RWPE2 (cell line): Measurements from ENCODE around the gene SIAE.
A peak's percentile ranks its signal among the peaks of the same experiment; 100 is the strongest.

Experiments used
- ATAC-seq: fragments of 200-7000 bp; cut with Tn5 transposase; 3 replicates; pipeline ENCODE4 v1.9.1; 2021; ENCODE audit warnings: low read depth
- DNase-seq: peaks from one replicate; pipeline ENCODE4 v3.0.0-alpha.2; 2020; ENCODE audit warnings: low spot score
- H3K27ac ChIP-seq: fragments of 450-650 bp; 2 replicates; pipeline ENCODE4 v1.5.1; 2017; ENCODE audit warnings: mild to moderate bottlenecking; ENCODE audit not compliant: poor library complexity, severe bottlenecking
- H3K27me3 ChIP-seq: fragments of 250-450 bp; sonication (Bioruptor Pico); 2 replicates; pipeline ENCODE4 v1.5.1; 2021; ENCODE audit warnings: mild to moderate bottlenecking, moderate library complexity; ENCODE audit not compliant: insufficient read depth, poor library complexity, severe bottlenecking
- H3K36me3 ChIP-seq: fragments of 250-450 bp; sonication (Bioruptor Pico); 2 replicates; pipeline ENCODE4 v1.5.1; 2020; ENCODE audit warnings: low read depth, mild to moderate bottlenecking, moderate library complexity
- H3K4me1 ChIP-seq: fragments of 250-450 bp; sonication (Bioruptor Pico); 2 replicates; pipeline ENCODE4 v1.5.1; 2021; ENCODE audit warnings: mild to moderate bottlenecking, moderate library complexity; ENCODE audit not compliant: insufficient read depth, poor library complexity, severe bottlenecking
- H3K4me3 ChIP-seq: fragments of 250-450 bp; sonication (Bioruptor Pico); 2 replicates; pipeline ENCODE4 v1.5.1; 2021; ENCODE audit warnings: mild to moderate bottlenecking, moderate library complexity; ENCODE audit not compliant: severe bottlenecking
- H3K9me3 ChIP-seq: fragments of 250-450 bp; sonication (Bioruptor Pico); 2 replicates; pipeline ENCODE4 v1.5.1; 2021; ENCODE audit warnings: mild to moderate bottlenecking, moderate library complexity; ENCODE audit not compliant: severe bottlenecking
- TF ChIP-seq, protein P1 (sequence below): fragments of 450-650 bp; IDR thresholded peaks from one replicate; pipeline ENCODE4 v1.5.1; 2017; ENCODE audit warnings: mild to moderate bottlenecking, moderate library complexity; ENCODE audit not compliant: poor library complexity, severe bottlenecking

The SIAE gene

DNA sequence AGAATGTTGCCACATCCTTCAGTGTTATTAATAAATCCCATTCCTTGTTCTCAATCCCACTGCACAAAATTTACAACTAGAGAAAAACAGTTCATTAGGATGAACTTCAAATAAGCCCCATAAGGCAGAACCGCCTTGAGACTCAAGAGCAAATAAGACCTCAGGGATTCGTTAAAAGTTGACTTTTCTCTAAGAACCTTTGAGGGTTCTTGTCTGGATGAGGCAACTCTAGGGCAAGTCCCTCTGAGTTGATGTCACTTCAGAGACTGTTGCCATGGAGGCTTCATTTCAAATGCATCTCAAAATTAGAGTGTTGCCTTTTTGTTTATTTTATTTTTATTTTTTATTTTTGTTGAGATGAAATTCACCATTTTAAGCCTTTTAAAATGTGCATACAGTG, 82.1 kb downstream of the SIAE start:
- no peaks in the 10 kb centered on the region for H3K4me1 ChIP-seq
- H3K36me3 ChIP-seq = no peaks in the 10 kb centered on the region
- DNase-seq (no peak), ATAC-seq (no peak)
- no peaks in the 10 kb centered on the region for H3K9me3 ChIP-seq
- TF ChIP-seq, protein P1, sequence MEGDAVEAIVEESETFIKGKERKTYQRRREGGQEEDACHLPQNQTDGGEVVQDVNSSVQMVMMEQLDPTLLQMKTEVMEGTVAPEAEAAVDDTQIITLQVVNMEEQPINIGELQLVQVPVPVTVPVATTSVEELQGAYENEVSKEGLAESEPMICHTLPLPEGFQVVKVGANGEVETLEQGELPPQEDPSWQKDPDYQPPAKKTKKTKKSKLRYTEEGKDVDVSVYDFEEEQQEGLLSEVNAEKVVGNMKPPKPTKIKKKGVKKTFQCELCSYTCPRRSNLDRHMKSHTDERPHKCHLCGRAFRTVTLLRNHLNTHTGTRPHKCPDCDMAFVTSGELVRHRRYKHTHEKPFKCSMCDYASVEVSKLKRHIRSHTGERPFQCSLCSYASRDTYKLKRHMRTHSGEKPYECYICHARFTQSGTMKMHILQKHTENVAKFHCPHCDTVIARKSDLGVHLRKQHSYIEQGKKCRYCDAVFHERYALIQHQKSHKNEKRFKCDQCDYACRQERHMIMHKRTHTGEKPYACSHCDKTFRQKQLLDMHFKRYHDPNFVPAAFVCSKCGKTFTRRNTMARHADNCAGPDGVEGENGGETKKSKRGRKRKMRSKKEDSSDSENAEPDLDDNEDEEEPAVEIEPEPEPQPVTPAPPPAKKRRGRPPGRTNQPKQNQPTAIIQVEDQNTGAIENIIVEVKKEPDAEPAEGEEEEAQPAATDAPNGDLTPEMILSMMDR = no peak
- H3K27me3 ChIP-seq = peaks cover 37% of the 10 kb centered on the region
- no peak overlapping the region for H3K27ac ChIP-seq
- no peak overlapping the region for H3K4me3 ChIP-seq

DNA sequence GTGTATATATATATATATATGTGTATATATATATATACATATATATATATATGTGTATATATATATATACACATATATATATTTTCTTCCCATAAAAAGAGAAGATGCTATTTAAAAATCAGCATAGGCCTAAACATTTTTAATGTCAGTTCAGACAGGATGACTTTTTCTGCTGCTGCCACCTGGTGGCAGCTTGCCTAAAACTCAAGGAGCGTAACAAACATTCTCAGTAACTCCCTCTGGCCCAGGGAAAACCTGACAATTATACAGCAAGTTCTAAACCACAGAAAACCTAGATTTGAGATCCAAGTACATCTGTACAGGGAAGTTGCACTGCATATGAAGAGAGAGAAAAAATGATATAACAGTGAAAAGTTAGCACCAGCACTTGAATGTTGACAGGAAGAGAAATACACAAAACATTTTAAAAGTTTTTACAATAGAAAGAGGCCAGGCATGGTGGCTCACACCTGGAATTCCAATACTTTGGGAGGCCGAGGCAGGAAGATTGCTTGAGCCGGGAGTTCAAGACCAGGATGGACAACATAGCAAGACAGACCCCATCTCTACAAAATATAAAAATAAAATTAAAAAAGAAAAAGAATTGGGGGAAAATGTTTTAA, 87.2 kb downstream of the SIAE start:
- ATAC-seq = peak; percentile 64; the same call in 2 of the 3 replicates
- TF ChIP-seq, protein P1 = peak; percentile 70
- H3K27me3 ChIP-seq = peaks cover 15% of the 10 kb centered on the region
- H3K4me1 ChIP-seq = no peaks in the 10 kb centered on the region
- H3K36me3 ChIP-seq = no peaks in the 10 kb centered on the region
- no peaks in the 10 kb centered on the region for H3K9me3 ChIP-seq
- DNase-seq = no peak
- H3K27ac ChIP-seq = no peak overlapping the region
- H3K4me3 ChIP-seq = no peak overlapping the region

DNA sequence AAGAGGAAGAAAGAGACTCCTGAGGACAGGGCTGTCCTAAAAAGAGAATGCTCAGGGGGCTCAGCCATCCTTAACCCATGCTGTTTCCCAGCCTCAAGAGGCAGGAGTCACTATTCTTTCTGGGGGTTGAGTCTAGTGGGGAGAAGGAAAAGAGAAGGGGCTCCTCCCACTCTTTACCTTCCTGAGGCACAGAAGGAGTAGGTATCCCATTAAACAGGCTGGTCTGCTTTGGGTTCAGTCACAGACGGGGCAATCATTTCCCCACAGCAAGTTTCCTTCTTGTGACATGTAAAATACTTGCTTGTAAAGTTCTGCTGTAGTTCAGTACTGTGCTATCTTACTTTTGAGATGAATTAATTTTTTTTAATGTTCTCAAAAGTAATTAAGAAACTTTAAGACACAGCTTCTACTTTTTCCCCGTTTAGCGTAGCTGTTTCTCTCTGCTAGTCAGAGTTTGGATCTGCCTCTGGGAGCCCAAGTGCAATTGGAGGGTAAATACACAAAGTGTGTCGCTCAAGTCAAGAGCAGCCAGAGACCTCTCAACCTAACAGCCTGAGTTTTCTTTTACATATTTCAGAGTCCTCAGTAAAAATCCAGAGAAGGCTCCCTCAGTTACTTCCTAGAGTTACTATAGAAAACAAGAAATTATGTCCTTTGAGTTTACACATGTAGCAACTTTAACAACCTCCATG, 88.7 kb downstream of the SIAE start:
- peaks cover 15% of the 10 kb centered on the region for H3K27me3 ChIP-seq
- no peaks in the 10 kb centered on the region for H3K9me3 ChIP-seq
- DNase-seq (no peak), ATAC-seq (no peak)
- no peaks in the 10 kb centered on the region for H3K36me3 ChIP-seq
- H3K4me3 ChIP-seq = no peak overlapping the region
- H3K27ac ChIP-seq = no peak overlapping the region
- H3K4me1 ChIP-seq = no peaks in the 10 kb centered on the region
- TF ChIP-seq, protein P1 = no peak

DNA sequence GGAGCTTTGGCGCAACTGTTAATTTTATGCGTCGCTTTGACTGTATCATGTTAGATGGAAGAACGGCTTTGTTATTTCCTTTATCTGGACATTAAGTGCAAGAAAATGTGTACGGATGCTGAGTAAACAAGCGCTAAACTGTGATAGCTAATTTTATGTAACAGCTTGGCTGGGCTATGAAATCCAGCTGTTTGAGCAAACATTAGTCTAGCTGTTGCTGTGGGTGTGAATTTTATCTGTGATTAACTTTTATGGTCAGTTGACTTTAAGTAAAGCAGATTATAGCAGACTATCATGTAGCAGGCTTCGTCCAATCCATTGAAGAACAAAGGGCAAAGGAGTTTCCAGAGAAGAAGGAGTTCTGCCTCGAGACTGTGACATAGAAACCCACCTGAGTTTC, 89.8 kb downstream of the SIAE start:
- ATAC-seq = no peak
- Histone ChIP-seq H3K4me1 (no peaks in the 10 kb centered on the region), H3K27me3 (peaks cover 13% of the 10 kb centered on the region), H3K27ac (no peak overlapping the region), H3K36me3 (no peaks in the 10 kb centered on the region), H3K4me3 (no peak overlapping the region), H3K9me3 (no peaks in the 10 kb centered on the region)
- no peak for DNase-seq
- TF ChIP-seq, protein P1 = no peak
